ENCODE measurements around the gene NOL11. TPM values are rescaled to one million over a fixed set of nuclear protein-coding genes. Genes with fewer than 3 reads are reported as not detected.
"Not testable (repeated sequence)": the region's sequence is repeated elsewhere in the genome, so short reads cannot be mapped to it uniquely, and the experiment has no call there.

Gene NOL11
- 52.0 TPM for total RNA-seq

DNA sequence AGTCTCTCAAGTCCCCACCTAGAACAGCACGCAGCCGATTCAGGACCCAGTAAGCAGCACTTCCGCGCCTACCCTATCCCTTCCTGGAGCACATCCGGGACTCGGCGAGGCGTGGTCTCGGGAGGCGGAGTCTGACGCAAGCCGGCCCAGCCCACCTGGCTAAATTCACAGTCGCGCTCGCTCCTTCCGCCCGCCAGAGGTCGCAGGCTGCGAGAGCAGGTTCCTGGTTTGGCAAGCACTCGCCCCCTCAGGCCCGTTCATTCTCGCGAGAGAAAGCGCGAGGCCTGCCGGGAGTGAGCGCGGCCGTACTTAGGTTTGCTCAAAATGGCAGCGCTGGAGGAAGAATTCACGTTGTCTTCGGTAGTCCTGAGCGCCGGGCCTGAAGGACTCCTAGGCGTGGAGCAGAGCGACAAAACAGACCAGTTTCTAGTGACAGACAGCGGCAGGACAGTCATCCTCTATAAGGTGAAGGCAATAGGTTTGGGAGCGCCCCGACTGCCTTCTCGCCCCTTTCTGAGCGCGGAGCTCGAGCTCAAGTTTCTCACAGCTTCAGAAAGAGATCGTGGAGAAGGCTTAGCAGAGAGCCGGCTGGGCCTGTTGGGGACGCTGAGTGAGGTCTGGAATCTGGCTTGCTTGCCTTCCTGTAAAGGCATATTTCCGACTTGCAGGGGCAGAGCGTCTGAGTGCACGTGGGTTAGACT is at the start of gene NOL11:
Gene NOL11, plus strand, starts transcription at position 313 of the 701 bp plus-strand sequence. Its CDS starts 12 bp downstream, at position 325.
- peak; percentile 99 for DNase-seq (ENCODE audit: low spot score)

DNA sequence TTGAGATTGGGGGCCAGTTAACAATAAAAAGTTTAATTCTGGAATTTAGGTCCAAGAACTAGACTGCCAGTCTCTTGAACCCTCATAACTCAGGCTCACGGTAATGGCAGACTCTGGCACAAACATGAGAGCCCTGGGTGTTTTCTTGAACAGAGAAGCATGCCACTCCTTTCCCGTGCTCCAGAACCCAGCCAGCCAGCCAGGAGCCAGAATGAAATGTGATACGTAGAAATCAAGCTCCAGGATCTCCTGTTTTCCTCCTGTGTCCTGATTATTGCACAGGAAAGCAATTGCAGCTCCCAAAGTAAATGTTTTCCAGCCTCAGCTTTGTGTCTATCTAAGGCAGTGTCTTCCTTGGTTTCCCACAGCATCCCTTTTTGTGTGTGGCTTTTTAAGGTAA is 46.2 kb upstream of the NOL11 start:
- no peak for DNase-seq (ENCODE audit: low spot score)

DNA sequence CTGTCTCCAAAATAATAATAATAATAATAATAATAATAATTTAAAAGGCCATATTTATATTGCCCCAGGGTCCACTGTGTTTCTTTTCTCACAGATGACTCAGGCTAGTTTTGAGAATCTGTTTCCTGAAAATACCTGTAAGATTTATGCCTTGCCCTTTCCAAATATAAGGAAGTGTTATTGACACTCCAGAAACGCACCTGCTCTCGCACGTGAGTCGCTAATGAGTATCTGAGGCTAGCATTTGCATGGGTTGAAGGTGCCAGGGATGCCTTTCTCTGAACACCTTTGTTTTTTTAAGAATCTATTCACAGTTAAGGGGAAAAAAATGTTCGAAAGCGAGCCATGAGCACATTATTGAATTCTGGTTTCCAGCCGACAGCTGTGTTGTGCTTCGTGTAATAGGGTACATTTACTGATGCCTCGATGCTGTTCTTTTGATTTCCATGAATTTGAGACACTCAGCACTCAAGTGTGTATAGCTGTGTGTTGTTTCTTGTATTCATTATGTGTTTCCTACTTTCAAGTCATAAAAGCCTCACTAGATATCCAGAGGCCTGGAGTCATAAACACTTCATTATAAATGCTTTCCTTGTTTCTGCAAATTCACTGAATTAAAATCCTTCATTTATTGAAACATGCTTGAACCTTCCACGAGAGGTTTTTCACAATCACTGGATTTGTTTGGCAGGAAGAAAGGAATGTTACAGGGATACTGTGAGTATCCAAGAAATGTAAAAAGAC is 45.0 kb upstream of the NOL11 start:
- DNase-seq (ENCODE audit: low spot score), result no peak

DNA sequence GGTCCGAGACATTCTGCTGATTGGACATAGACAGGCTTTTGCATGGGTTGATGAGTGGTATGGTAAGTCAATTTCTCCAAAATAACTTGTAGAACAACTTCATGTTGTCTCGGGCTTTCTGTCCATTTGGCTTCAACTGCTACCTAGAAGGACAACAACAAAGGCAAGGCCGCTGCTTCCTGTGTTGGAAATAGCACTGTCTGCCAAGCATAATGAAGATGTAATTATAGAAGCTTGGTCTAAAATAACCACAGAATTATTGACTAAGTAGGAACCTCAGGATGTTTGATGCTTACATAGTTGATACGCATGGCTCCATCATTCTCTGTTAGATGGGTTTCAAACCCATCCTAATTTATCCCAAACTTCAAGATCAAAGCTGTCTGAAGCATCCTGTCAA is 42.3 kb upstream of the NOL11 start:
- no peak for DNase-seq (ENCODE audit: low spot score)

DNA sequence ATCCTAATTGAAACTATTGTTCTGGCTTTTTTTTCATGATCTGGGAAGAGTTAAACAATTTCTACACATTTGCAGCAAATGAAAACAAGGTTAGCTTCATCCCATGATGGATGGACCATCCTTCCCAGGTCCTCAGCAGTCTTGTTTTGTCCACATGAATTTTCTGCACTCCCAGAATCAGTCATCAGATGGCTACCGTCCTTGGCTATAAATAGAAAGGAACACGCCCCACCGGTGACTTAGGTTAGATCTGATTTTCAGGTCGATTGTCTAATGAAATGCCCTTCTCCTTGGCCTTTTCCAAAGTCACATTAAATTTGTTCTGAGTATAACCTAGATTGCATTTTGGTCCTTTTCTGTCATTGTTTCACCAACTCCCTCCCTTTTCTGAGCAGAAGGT is 41.4 kb upstream of the NOL11 start:
- DNase-seq (ENCODE audit: low spot score), result no peak

DNA sequence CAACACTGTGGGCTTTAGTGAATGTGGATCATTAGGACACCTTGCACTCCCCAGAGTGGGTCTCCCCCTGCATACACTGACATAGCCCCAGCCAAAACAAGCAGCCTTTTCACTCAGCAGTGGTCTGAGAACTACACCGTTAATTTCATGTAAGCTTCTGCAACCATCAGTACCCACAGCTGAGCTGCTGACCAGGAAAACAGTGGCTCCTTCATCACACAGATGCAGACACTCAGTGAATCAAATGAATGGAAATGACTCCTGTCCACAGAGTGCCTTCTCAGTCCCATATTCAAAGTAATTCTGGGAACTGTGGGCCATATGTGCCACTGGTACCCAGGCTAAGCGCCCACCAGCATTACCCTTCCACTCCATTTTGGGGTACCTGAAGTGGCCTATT is 39.3 kb upstream of the NOL11 start:
- DNase-seq (ENCODE audit: low spot score), result no peak

DNA sequence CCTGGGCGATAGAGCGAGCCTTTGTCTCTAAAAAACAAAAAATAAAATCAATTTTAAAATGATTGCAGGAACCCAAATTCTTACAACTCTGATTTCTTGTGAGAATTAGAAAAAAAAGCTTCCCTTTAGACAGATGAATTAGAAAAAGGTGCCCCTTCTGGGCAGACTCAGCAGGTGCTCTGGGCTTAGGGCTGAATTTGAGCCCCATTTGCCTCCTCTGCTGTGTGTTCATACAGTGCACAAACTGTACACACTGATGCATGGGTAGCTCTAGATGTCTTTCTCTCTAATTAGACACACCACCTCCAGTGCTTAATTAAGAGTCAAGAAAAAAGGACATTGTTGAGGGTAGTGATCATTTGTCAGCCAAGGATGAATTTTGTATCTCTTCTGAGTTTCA is 38.5 kb upstream of the NOL11 start:
- no peak for DNase-seq (ENCODE audit: low spot score)

DNA sequence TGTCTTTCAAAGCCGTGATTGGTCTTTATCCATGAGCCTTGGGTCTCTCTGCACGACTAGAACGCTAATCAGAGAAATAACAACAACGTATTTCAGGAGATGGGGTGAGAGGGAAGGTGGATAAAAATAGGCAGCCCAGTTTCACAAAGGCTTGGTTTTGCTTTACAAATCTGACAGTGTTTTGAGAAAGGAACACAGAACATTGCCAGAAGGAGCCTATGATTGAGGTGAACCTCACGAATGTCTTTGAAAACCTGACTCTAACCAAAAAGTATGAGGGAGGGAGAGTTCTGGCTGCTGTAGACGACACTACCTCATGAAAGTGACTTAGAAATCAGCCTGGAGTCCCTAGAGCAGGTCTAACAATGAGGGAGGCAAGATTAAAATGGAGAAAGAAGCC is 38.0 kb upstream of the NOL11 start:
- DNase-seq (ENCODE audit: low spot score), result no peak

DNA sequence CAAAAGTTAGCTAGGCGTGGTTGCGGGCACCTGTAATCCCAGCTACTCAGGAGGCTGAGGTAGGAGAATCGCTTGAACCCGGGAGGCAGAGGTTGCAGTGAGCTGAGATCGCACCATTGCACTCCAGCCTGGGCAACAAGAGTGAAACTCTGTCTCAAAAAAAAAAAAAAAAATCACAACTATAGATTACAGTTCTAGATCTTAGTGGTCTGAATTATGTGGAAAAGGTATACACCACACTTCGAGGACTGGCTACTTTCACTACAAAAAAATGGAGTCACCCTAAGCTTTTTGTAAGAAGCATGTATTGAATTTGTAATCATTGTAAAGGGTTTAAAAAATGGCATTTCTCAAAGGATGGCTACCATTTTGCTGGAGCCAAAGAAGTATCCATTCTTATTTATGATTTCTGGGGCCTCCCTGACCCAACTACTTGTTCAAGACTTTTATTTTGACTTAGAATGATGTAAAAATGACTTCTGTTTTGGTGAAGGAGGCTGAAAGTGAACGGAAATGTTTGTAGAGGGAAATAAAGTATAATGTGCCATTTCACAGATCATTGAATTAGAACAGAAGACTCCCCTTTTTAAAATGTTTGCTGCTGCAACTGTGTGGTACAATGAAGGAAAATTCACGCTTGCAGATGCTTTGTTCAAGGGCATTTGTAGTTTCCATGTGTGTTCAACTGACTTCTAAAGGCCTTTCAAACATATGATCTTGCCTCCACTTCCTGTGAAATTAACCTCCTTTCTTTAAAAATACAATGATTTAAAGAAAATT is 37.1 kb upstream of the NOL11 start:
- DNase-seq (ENCODE audit: low spot score), result no peak

DNA sequence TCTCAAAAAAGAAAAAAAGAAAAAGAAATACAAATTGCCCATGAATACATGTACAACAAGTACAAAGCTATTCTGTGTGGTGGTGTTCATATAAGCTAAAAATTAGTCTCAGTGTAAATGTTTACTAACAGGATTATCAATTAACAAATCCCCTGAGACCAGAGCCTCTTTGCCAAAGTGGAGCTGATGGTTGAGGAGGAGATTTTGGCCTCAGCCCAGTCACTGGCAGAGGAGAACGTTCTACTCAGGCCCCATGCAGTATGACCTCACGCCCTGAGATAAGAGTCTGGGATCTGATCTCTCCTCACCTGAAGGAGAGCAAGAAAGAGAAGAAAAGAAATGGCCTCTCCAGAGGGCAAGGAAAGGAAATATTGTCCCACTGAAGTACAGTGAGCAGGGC is 35.5 kb upstream of the NOL11 start:
- no peak for DNase-seq (ENCODE audit: low spot score)

DNA sequence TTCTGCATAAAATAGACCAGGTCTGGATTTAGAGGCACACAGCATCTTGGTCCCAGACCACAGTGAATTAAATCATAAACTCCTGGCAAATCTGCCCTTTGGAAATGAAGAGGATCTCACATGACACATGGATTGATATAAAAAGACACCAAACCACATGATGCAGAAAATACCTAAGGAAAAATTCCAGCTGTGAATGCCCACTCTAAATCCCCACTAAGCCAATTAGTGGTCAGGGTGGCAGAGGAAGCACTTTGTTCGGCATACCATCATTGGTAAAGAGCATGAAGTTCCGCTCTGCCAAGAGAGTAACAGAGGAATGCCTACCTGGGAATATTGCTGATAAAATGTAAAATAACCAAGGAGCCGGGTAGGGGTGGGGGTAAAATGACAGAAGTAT is 32.4 kb upstream of the NOL11 start:
- no peak for DNase-seq (ENCODE audit: low spot score)

DNA sequence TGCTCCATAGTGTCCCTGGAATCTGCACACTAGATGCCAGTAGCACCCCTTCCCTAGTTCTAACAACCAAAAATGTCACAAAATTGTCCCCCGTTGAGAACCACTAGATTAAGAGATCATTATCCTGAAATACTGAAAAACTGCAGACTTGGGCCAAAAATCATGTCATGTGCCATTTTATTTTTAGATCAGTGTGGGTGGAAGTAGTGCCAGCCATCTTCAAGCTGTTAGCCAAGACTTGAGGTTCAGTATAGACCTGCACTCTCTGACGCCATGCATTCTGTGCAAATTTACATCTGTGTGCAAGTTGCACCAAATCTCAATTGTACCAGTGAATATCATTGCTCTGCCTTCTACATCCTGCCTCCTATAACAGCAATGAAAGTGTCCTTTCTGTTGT is 31.5 kb upstream of the NOL11 start:
- no peak for DNase-seq (ENCODE audit: low spot score)

DNA sequence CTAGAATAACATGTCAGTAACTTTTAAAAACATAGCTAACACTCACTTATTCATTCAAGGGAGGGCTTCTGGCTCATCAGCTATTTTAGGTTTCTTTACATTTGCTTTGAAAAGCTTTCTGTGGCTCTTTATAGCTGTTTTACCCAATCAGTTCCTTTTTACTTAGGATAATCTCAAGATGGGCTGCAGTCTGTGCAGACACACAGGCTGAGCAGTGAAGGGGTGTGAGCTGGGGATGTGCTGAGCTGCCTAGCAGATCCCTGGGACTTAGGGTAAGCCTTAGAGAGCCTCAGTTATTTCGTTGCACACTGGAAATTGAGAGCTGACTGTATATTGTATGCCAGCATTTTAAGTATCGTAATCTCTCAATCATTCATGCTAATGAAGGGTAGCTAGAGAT is 30.2 kb upstream of the NOL11 start:
- DNase-seq (ENCODE audit: low spot score), result no peak

DNA sequence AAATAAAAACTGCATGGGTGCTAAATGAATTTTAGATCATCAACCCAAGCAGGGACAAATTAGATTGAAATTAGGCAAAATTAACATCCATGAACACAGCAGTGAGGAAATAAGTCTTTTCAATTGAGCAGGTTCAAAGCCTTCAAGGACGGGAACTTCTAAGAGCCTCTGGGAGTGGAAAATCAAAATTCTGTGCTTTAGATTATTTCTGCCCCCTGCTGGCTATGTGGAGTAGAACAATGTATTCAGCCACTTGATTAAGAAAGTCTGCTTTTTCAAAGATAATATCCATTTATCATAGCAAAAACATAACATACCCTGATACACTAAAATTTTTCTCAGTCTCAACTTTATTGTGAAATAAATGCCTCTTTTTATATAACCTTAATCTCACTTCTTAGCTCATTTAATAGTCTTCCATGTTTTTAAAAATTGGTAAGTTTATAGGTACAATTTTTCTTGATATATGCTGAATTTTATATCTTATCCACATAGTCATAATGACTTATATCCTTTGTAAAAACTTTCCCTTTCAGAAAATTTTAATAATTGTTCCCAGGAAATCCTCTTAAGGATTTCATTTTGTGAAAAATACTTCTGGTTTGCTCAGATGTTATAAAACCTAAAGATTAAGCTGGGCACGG is 28.1 kb upstream of the NOL11 start:
- peak; percentile 69 for DNase-seq (ENCODE audit: low spot score)

DNA sequence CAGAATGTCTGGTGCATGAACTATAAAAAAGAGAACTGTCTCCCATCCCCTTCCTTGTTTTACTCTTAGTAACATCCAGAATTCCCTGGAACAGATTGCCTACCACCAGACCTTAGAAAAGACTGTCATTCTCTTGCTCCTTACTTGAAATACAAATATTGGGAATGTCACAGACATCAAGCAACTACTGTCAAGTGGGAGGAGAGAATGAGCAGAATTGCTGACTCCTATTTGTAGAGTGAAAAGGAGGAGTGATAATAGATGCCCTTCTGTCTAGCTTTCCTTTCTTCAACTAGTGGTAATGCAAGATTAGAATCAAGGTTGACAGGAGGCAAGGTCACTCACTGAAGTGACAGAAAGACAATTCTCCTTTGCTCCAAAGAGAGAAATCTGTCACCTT is 23.9 kb upstream of the NOL11 start:
- DNase-seq (ENCODE audit: low spot score), result no peak

DNA sequence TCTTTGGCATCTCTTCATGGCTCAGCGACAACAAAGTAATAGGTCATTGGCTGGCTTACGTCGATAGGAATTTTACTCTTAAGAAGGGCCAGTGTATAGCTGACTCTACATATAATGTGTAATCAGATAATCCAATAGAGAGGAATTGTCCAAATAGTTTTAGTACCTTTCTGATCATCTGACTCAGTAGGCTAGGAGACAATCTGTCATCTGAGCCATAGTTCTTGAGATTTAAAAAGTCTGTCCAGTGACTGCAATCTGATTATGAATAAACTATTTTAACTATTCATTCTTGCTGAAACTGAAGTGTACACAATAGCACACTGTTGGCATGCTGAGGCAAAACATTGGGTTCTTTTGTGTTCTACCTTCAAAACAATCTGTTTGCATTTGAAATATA is 21.4 kb upstream of the NOL11 start:
- DNase-seq (ENCODE audit: low spot score), result no peak

DNA sequence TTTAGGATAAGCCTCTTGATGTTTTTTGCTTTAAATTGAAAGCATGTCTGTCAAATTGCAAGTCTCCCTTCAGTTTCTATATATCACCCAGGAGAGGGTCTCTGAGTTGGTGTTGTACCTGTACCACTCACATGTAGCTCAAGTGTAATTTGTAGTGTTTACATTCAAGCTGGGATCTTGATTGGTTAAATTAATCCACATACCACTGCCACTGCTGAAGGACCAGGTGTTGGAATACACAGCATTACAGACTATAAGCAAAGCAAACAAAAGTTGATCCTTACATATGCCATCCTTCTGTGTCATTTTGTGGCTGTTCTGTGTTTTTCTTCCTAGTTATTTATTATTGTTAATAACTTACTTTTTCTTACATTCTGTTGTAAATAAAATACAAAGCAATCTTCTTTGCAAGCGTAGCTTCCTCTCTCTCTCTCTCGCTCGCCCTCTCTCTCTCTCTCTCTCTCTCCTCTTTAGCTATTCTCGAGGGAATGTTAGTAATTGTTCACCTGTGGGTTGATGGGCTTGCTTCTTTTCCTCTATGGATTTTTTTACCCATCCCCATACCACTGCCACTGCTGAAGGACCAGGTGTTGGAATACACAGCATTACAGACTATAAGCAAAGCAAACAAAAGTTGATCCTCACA is 20.8 kb upstream of the NOL11 start:
- no peak for DNase-seq (ENCODE audit: low spot score)

DNA sequence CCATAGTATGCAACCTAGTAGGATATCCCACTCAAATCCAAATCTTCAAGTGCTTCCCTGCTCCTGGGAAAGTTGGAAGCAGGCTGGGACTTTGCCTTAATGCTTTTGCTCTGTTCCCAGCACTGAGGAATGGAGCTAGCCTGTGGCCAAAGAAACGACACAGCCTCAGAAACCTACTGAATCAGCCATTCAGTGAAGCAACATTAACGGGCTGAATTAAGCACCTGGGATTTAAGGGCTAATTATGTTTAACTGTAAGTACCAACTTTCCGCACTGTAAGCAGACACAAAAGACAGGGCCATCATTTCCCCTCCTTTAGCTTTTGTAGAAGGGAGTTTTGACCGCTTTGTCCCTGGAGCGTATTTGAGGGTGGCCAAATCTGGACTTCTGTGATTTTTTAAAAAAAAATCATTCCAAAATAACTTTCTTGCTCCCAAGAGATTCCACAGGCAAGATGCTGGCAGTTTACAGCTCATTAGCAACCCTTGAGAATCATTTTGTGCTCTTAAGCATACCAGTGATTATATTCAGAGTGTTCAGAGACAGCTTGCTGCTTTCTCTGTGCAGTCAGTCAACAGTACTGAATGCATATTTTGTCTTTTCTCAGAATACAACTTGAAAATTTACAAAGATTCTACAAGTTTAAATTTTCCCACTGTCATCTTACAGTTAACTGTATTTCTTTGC is 17.6 kb upstream of the NOL11 start:
- no peak for DNase-seq (ENCODE audit: low spot score)

DNA sequence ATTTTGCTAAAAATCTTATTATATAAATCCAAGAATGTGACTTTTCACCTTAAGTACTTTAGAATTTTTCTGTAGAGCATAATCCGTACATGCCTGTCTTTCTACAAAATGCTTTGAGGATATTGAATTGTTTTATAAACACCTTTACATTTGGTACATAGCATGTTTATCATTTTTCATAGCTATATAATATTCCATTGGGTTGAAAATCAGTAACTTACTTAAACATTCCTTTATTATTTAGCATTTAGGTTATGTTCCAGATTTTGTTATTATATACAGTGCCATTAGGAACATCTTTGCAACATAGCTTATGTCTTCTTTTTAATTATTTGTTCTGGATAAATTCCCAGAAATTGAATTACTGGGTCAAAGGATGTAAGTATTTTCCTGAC is 17.0 kb upstream of the NOL11 start:
- DNase-seq (ENCODE audit: low spot score), result no peak

DNA sequence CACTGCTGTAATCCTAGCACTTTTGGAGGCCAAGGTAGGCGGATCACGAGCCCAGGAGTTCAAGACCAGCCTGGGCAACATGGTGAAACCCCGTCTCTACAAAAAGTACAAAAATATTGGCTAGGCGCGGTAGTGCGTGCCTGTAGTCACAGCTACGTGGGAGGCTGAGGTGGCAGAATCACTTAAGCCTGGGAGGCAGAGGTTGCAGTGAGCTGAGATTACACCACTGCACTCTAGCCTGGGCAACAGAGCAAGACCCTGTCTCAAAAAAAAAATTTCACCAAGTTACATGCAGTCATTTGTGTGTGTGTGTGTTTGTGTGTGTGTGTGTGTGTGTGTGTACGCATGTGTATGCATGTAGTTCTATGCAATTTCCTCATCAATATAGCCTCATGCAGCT is 14.9 kb upstream of the NOL11 start:
- not testable (repeated sequence) for DNase-seq (ENCODE audit: low spot score)

DNA sequence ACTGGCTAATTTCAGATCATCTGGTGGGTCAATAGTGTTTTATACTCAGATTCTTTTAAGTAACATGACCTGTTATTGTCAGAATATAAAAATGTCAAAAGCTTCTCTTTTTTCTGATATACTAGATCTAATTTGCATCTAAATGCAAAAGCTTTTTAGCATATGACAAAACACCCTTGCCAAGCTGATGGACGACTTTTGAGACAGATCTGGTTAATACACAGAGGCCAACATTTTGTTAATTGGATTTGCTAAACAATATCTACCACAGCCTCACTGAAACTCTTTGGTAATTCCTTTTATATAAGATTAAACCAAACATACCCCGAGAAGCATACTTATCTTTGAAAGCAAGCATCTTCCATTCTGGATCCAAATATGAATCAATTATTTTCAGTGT is 10.3 kb upstream of the NOL11 start:
- DNase-seq (ENCODE audit: low spot score), result no peak
